MM.1S (cell line): ENCODE measurements around the gene TXNDC17.
"Not testable (repeated sequence)": the region's sequence is repeated elsewhere in the genome, so short reads cannot be mapped to it uniquely, and the experiment has no call there.

ENCODE experiments used
- EZH2 ChIP-seq: fragments of 300-600 bp; sonication (generic); optimal IDR thresholded peaks from 2 replicates; pipeline ENCODE3; 2017; ENCODE audit warnings: low read depth, mild to moderate bottlenecking, antibody characterized with exemption, low read length, mixed read lengths
- TF ChIP-seq, protein P1 (sequence below): fragments of 300-600 bp; sonication (generic); IDR thresholded peaks from 2 replicates; pipeline ENCODE4 v1.5.1; 2016; ENCODE audit warnings: antibody characterized with exemption, low read length, mixed read lengths

DNA sequence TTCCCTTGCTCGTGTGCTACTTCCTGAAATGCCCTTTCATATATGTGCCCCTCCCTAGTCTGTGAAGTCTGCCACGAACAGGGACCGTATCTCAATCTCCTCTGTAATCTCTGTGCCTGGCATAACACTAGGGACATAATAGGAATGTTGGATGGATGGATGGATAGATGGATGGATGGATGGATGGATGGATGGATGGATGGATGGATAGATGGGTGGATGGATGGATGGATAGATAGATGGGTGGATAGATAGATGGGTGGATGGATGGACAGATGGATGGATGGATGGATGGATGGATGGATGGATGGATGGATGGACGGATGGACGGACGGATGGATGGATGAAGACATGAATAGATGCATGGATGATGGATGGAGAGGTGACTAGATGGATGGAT lies 51.1 kb downstream of the TXNDC17 start:
- TF ChIP-seq, protein P1, sequence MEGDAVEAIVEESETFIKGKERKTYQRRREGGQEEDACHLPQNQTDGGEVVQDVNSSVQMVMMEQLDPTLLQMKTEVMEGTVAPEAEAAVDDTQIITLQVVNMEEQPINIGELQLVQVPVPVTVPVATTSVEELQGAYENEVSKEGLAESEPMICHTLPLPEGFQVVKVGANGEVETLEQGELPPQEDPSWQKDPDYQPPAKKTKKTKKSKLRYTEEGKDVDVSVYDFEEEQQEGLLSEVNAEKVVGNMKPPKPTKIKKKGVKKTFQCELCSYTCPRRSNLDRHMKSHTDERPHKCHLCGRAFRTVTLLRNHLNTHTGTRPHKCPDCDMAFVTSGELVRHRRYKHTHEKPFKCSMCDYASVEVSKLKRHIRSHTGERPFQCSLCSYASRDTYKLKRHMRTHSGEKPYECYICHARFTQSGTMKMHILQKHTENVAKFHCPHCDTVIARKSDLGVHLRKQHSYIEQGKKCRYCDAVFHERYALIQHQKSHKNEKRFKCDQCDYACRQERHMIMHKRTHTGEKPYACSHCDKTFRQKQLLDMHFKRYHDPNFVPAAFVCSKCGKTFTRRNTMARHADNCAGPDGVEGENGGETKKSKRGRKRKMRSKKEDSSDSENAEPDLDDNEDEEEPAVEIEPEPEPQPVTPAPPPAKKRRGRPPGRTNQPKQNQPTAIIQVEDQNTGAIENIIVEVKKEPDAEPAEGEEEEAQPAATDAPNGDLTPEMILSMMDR = not testable (repeated sequence)
- TF ChIP-seq EZH2 = not testable (repeated sequence)
